Esophagus squamous epithelium (tissue), 4 donors: ENCODE measurements around the gene ENPP3.

ENCODE experiments used
- POLR2A ChIP-seq, 4 donors: fragments of 450-650 bp; IDR thresholded peaks; one replicate each; pipeline ENCODE4 v1.6.1; 2017; ENCODE audit warnings: antibody characterized with exemption in 4 of 4, mild to moderate bottlenecking in 4 of 4, moderate library complexity in 3 of 4
- TF ChIP-seq, protein P1 (sequence below), 6 experiments: fragments of 450-650 bp in 4 of 6; fragments of 200-600 bp in 2 of 6; sonication (generic) in 2 of 6; IDR thresholded peaks; one replicate each; pipeline ENCODE4 v1.5.1; 2016 to 2019; ENCODE audit warnings: antibody characterized with exemption in 6 of 6, mild to moderate bottlenecking in 4 of 6, moderate library complexity in 4 of 6

DNA sequence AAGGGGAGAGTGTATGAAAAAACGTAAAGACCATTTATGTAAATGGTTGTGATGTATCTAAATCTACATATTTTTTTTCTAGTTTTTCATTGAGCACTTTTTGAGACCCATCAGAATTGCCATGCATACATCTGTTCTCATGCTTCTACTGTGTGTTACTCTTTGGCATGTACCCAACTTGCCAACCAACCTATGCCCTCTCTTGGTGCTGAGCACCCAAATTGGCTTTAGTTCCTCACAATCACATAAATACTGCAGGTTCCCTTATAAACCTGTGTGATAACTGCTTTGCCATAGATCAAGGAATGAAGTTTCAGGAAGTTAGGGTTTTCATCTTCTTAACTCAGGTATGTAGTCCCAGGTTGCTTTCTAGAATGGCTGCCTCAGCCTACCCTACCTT, 7.8 kb downstream of the ENPP3 start:
- TF ChIP-seq, protein P1, sequence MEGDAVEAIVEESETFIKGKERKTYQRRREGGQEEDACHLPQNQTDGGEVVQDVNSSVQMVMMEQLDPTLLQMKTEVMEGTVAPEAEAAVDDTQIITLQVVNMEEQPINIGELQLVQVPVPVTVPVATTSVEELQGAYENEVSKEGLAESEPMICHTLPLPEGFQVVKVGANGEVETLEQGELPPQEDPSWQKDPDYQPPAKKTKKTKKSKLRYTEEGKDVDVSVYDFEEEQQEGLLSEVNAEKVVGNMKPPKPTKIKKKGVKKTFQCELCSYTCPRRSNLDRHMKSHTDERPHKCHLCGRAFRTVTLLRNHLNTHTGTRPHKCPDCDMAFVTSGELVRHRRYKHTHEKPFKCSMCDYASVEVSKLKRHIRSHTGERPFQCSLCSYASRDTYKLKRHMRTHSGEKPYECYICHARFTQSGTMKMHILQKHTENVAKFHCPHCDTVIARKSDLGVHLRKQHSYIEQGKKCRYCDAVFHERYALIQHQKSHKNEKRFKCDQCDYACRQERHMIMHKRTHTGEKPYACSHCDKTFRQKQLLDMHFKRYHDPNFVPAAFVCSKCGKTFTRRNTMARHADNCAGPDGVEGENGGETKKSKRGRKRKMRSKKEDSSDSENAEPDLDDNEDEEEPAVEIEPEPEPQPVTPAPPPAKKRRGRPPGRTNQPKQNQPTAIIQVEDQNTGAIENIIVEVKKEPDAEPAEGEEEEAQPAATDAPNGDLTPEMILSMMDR (IDR thresholded peaks at IDR 0.05): no peak
- TF ChIP-seq POLR2A (IDR thresholded peaks at IDR 0.05): no peak
